LNCAP (cell line): ENCODE results near the gene TMCC2.

Source experiments
- CTCF ChIP-seq: fragments of 450-650 bp; IDR thresholded peaks from 2 replicates; pipeline ENCODE4 v1.5.1; 2017; ENCODE audit warnings: mild to moderate bottlenecking

TMCC2 gene

DNA sequence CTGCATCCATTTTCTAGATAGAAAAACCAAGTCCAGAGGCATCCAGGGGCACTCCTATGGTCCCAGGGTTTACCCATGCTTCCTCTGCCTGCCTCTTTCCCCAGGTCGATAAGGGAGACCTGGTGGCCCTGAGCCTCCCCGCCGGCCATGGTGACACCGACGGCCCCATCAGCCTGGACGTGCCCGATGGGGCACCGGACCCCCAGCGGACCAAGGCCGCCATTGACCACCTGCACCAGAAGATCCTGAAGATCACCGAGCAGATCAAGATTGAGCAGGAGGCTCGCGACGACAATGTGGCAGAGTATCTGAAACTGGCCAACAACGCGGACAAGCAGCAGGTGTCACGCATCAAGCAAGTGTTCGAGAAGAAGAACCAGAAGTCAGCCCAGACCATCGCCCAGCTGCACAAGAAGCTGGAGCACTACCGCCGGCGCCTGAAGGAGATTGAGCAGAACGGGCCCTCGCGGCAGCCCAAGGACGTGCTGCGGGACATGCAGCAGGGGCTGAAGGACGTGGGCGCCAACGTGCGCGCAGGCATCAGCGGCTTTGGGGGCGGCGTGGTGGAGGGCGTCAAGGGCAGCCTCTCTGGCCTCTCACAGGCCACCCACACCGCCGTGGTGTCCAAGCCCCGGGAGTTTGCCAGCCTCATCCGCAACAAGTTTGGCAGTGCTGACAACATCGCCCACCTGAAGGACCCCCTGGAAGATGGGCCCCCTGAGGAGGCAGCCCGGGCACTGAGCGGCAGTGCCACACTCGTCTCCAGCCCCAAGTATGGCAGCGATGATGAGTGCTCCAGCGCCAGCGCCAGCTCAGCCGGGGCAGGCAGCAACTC is 41.3 kb downstream of the TMCC2 start:
- no peak for TF ChIP-seq CTCF

DNA sequence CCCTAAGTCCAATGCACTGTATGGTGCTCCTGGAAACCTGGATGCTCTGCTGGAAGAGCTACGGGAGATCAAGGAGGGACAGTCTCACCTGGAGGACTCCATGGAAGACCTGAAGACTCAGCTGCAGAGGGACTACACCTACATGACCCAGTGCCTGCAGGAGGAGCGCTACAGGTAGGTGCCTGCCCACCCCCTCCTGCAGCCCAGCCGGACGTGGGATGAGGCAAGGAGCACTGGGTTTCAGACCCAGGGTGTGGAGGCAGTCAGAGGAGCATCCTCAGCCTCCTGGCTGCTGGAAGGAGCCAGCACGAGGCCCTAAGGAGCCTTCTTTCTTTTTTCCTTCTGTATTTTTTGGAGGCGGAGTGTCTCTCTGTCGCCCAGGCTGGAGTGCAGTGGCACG is 42.0 kb downstream of the TMCC2 start:
- TF ChIP-seq CTCF = no peak

- no peak for TF ChIP-seq CTCF
These were observed 42.5 kb downstream of the TMCC2 start for GRCh38 chr1:205270271-205270670.

DNA sequence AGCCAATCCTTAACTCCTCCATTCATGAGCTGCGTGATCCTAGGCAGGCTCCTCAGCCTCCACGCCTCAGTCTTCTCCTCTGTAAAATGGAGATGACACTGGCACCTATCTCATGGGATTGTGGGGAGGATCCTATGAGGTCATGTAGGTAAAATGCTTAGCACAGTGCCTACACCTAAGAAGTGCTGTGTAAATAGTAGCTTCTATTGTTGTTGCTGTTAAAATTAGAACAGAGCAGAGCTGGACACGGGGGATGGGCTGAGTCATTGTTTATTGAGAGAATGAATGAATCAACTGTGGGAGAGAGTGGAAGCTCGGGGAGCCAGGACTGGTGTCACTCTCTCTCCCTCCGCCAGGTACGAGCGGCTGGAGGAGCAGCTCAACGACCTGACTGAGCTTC is 43.0 kb downstream of the TMCC2 start:
- no peak for TF ChIP-seq CTCF

GRCh38 chr1:205271277-205271676 is 43.5 kb downstream of the TMCC2 start:
- TF ChIP-seq CTCF = no peak

GRCh38 chr1:205271745-205272144 is 44.0 kb downstream of the TMCC2 start:
- TF ChIP-seq CTCF = no peak

- TF ChIP-seq CTCF = no peak
These were observed 44.8 kb downstream of the TMCC2 start for GRCh38 chr1:205272536-205272935.

- peak; percentile 98 for TF ChIP-seq CTCF
These were observed 45.8 kb downstream of the TMCC2 start for GRCh38 chr1:205273551-205273982.
